Lung (tissue), 12 donors: Measurements from ENCODE around the gene EMX1. TPM values are rescaled to one million over a fixed set of nuclear protein-coding genes. Genes with fewer than 3 reads are reported as not detected.

Source experiments
- ATAC-seq: fragments of 200-7000 bp; cut with Tn5 transposase; one replicate; pipeline ENCODE4 v1.9.1; 2020; ENCODE audit warnings: moderate number of reproducible peaks; ENCODE audit not compliant: insufficient read depth, low FRiP score
- DNase-seq, 3 donors: peaks; one replicate each; pipeline ENCODE4 v3.0.0-alpha.2; 2013 to 2017
- H3K27ac ChIP-seq, 2 donors: one replicate each; pipeline ENCODE4 v1.5.1; 2013; ENCODE audit warnings: mild to moderate bottlenecking in 2 of 2, moderate library complexity in 2 of 2, control low read depth in 1 of 2, inconsistent platforms in 1 of 2, low read depth in 1 of 2, low read length in 1 of 2
- H3K27me3 ChIP-seq, 3 donors: one replicate each; pipeline ENCODE4 v1.5.1; 2013; ENCODE audit warnings: low read length in 2 of 3; ENCODE audit not compliant: control insufficient read depth in 3 of 3, insufficient read depth in 3 of 3
- H3K36me3 ChIP-seq, 4 donors: one replicate each; pipeline ENCODE4 v1.5.1; 2013; ENCODE audit warnings: low read length in 4 of 4, mild to moderate bottlenecking in 1 of 4, moderate library complexity in 1 of 4; ENCODE audit not compliant: control insufficient read depth in 4 of 4, insufficient read depth in 4 of 4
- H3K4me1 ChIP-seq, 5 donors: one replicate each; pipeline ENCODE4 v1.5.1; 2013; ENCODE audit warnings: low read length in 5 of 5, mild to moderate bottlenecking in 2 of 5, moderate library complexity in 1 of 5; ENCODE audit not compliant: control insufficient read depth in 5 of 5, insufficient read depth in 5 of 5
- H3K4me3 ChIP-seq: one replicate; pipeline ENCODE4 v1.5.1; 2013; ENCODE audit warnings: mild to moderate bottlenecking, control low read depth, moderate library complexity
- H3K9ac ChIP-seq, 2 donors: one replicate each; pipeline ENCODE4 v1.5.1; 2013; ENCODE audit warnings: low read length in 2 of 2, control low read depth in 1 of 2; ENCODE audit not compliant: insufficient read depth in 1 of 2
- H3K9me3 ChIP-seq, 4 donors: one replicate each; pipeline ENCODE4 v1.5.1; 2013; ENCODE audit warnings: low read length in 3 of 4, mild to moderate bottlenecking in 1 of 4, moderate library complexity in 1 of 4; ENCODE audit not compliant: control insufficient read depth in 4 of 4, insufficient read depth in 3 of 4
- WGBS, 2 donors: extraction: QIAGEN DNeasy Blood & Tissue Kit; methylation state at CpG; one replicate each; pipeline ENCODE4 v1.1.7; 2013; 5-methylcytosine and 5-hydroxymethylcytosine counted together
- polyA plus RNA-seq, 2 donors: library from polyadenylated mRNA; stranded (reverse); fragments of 200-250 nt; gene quantifications; one replicate each; pipeline ENCODE4 v1.2.1, GENCODE V29; 2013
- total RNA-seq, 2 donors: library from RNA; depleted of rRNA in 1 of 2; stranded (reverse); fragments of >200 nt in 1 of 2; gene quantifications; one replicate each; pipeline ENCODE4 v1.2.1, GENCODE V29; 2014 to 2021
- TF ChIP-seq, protein P1 (sequence below): IDR thresholded peaks from 2 replicates; pipeline ENCODE4 v1.5.1; 2012; ENCODE audit warnings: mild to moderate bottlenecking; ENCODE audit errors: control extremely low read depth, extremely low read depth
- donor health status: control.
- donor health status: control.
- donor health status: Bipolar disorder and iron deficiency.
- donor health status: healthy.
- donor health status: DM: yes; HTN: yes; CAD: no.

Gene EMX1
- total and polyA plus RNA-seq, 4 donors, result 0.02 to 0.12 TPM; not detected in 2

DNA sequence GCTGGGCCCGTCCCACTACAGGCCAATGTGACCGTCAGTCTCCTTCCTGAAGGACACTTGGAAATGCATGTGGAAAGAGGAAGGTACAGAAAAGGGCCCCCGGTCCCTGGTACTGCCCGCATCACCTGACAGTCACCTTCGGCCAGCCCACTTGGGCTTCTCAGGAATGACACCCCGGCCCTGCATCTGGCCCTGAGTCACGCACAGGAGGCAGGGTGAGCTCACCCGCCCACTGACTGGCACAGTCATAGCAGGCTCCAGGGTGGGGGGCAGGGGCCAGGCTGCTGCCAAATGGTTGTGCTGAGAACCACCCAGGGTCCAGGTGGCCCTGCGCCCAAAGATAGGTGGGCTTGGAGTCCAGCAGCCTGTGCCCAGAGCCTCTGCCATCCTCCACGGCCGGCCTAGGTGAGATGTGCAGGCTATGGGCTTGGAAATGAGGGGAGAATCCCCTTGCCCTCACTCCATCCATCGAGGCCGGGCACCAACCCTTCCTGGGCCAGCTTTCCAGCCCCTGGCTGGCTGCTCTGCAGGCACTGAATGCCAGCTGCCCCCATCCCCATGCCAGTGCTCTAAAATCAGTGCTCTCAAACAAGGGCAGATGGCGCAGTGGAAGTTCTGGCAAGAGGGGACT is 14.1 kb downstream of the EMX1 start:
- H3K27ac ChIP-seq, result no peak overlapping the region
- no peaks in the 10 kb centered on the region for H3K9me3 ChIP-seq
- DNase-seq (no peak), ATAC-seq (no peak)
- H3K4me3 ChIP-seq, result no peak overlapping the region
- peaks cover 2 to 42% (median 39%) of the 10 kb centered on the region in 3 donors for H3K27me3 ChIP-seq
- H3K36me3 ChIP-seq, result no peaks in the 10 kb centered on the region
- H3K9ac ChIP-seq, result no peak overlapping the region
- WGBS, 2 donors, result 89 to 94% methylated on average over 14 of the region's 14 CpGs
- TF ChIP-seq, protein P1, sequence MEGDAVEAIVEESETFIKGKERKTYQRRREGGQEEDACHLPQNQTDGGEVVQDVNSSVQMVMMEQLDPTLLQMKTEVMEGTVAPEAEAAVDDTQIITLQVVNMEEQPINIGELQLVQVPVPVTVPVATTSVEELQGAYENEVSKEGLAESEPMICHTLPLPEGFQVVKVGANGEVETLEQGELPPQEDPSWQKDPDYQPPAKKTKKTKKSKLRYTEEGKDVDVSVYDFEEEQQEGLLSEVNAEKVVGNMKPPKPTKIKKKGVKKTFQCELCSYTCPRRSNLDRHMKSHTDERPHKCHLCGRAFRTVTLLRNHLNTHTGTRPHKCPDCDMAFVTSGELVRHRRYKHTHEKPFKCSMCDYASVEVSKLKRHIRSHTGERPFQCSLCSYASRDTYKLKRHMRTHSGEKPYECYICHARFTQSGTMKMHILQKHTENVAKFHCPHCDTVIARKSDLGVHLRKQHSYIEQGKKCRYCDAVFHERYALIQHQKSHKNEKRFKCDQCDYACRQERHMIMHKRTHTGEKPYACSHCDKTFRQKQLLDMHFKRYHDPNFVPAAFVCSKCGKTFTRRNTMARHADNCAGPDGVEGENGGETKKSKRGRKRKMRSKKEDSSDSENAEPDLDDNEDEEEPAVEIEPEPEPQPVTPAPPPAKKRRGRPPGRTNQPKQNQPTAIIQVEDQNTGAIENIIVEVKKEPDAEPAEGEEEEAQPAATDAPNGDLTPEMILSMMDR, result no peak
- peaks cover 0 to 5% (median 0%) of the 10 kb centered on the region in 5 donors for H3K4me1 ChIP-seq

DNA sequence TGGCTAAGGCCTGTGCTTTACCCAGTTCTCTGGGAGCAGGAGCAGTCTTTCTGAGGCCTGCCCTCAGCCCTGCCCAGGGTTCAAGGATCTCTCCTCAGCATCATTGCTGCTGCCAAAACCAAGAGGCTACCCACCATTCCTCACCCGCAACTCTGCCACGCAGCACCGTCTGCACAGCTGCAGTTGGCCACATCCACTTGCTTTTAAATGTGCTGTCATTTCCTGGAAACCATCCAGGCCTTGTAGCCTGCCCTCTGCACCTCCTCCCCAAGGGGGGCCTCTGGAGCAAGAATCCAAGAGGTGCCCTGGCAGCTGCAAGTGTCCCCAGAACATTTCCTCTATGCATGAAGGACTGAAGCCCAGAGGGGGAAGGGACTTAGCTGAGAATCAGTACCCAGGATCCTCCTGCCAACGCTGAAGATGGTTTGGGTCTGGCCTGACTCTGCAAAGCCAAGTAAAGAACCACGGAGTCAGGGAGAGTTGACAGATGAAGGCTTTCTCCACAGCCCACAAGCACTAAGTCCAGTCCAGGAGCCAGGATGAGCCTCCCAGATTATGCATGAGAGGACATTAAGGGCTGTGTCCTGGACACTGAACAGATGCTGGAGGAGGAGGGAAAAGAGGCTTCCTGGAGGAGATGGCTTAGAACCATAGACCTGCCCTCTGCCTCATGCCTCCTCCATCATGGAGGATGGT is 14.9 kb downstream of the EMX1 start:
- DNase-seq (peak in 2 of 3 donors; percentile 17 to 38), ATAC-seq (no peak)
- Histone ChIP-seq H3K4me3 (no peak overlapping the region), H3K27ac (no peak overlapping the region), H3K36me3 (no peaks in the 10 kb centered on the region), H3K4me1 (peaks cover 0 to 5% (median 0%) of the 10 kb centered on the region in 5 donors), H3K27me3 (peaks cover 0 to 34% (median 31%) of the 10 kb centered on the region in 3 donors), H3K9ac (no peak overlapping the region), H3K9me3 (no peaks in the 10 kb centered on the region)
- TF ChIP-seq, protein P1, result no peak
- WGBS, 2 donors, result 44 to 45% methylated on average over 5 of the region's 5 CpGs

DNA sequence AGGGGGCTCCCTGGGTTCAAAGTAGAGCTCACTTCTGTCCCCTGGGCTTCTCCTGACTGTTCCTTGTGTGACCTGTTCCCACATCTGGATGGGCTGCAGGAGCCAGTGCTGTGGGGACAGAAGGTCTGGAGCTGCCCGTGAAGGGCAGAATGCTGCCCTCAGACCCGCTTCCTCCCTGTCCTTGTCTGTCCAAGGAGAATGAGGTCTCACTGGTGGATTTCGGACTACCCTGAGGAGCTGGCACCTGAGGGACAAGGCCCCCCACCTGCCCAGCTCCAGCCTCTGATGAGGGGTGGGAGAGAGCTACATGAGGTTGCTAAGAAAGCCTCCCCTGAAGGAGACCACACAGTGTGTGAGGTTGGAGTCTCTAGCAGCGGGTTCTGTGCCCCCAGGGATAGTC is 15.5 kb downstream of the EMX1 start:
- no peak for ATAC-seq
- WGBS, 2 donors, result 88 to 89% methylated on average over 4 of the region's 4 CpGs

More for the DNA sequence above, 15.5 kb downstream of the EMX1 start:
- no peaks in the 10 kb centered on the region for H3K9me3 ChIP-seq
- TF ChIP-seq, protein P1, result no peak
- no peak overlapping the region for H3K27ac ChIP-seq
- H3K4me1 ChIP-seq, result peaks cover 0 to 5% (median 0%) of the 10 kb centered on the region in 5 donors
- H3K27me3 ChIP-seq, result peaks cover 0 to 28% (median 25%) of the 10 kb centered on the region in 3 donors
- H3K36me3 ChIP-seq, result no peaks in the 10 kb centered on the region
- no peak overlapping the region for H3K9ac ChIP-seq
- no peak for DNase-seq
- no peak overlapping the region for H3K4me3 ChIP-seq
